SK-N-SH (cell line): ENCODE results near the gene BCAP31.
"Not testable (repeated sequence)": the region's sequence is repeated elsewhere in the genome, so short reads cannot be mapped to it uniquely, and the experiment has no call there.

ENCODE experiments used
- CTCF ChIP-seq: fragments of 200-600 bp; sonication (generic); IDR thresholded peaks from 2 replicates; pipeline ENCODE4 v1.6.1; 2017; ENCODE audit warnings: antibody characterized with exemption, mild to moderate bottlenecking, moderate library complexity
- EZH2phosphoT487 ChIP-seq: fragments of 200-600 bp; sonication (generic); IDR thresholded peaks from 2 replicates; pipeline ENCODE4 v1.6.1; 2017; ENCODE audit warnings: low read depth, mixed run types, mild to moderate bottlenecking, antibody characterized with exemption, moderate library complexity, borderline replicate concordance
- FOSL2 ChIP-seq: IDR thresholded peaks from 2 replicates; pipeline ENCODE4 v1.4.0; 2012; ENCODE audit warnings: low read depth, mild to moderate bottlenecking, moderate library complexity, borderline replicate concordance
- NFIC ChIP-seq: IDR thresholded peaks from 2 replicates; pipeline ENCODE4 v1.4.0; 2012; ENCODE audit warnings: borderline replicate concordance
- RAD21 ChIP-seq: IDR thresholded peaks from 2 replicates; pipeline ENCODE4 v1.6.1; 2012; ENCODE audit warnings: mild to moderate bottlenecking, low read length
- RFX5 ChIP-seq: IDR thresholded peaks from 2 replicates; pipeline ENCODE4 v1.6.1; 2012; ENCODE audit warnings: mild to moderate bottlenecking, improper control_type of control experiment, low read length
- USF1 ChIP-seq: IDR thresholded peaks from 2 replicates; pipeline ENCODE4 v1.4.0; 2012; ENCODE audit warnings: low read depth, borderline replicate concordance

GRCh38 chrX:153699210-153699783 is 24.9 kb downstream of the BCAP31 start:
- not testable (repeated sequence) for TF ChIP-seq CTCF, NFIC, USF1, RFX5, EZH2phosphoT487, RAD21, FOSL2
